ENCODE measurements around the gene ZNF705A. TPM values are rescaled to one million over a fixed set of nuclear protein-coding genes. Genes with fewer than 3 reads are reported as not detected.
"Not testable (repeated sequence)": the region's sequence is repeated elsewhere in the genome, so short reads cannot be mapped to it uniquely, and the experiment has no call there.

The ZNF705A gene
- total RNA-seq, 1 donor from 2014 or later, result not detected

GRCh38 chr12:8228607-8229006 is 71.8 kb downstream of the ZNF705A start:
- FAIRE-seq; H3K79me2 ChIP-seq (ENCODE audit: insufficient read depth, low read length); H3K4me3 Mint-ChIP-seq (ENCODE audit: unreplicated experiment); H3K4me1 ChIP-seq (ENCODE audit: insufficient read depth, low read length); H3K9me3 Mint-ChIP-seq (ENCODE audit: unreplicated experiment); H3K27ac Mint-ChIP-seq (ENCODE audit: unreplicated experiment); DNase-seq (ENCODE audit: low read depth); H3K27me3 ChIP-seq (ENCODE audit: insufficient read depth, low read length); H3K4me3 ChIP-seq (ENCODE audit: insufficient read depth, low read depth, low read length); H3K4me2 ChIP-seq (ENCODE audit: low read length); H2AFZ ChIP-seq (ENCODE audit: low read depth, low read length); H3K36me3 Mint-ChIP-seq (ENCODE audit: low read depth, unreplicated experiment); H3K9ac ChIP-seq (ENCODE audit: low read length); H3K27ac ChIP-seq (ENCODE audit: low read depth, low read length); H3K36me3 ChIP-seq (ENCODE audit: insufficient read depth, low read length); H3K27me3 Mint-ChIP-seq (ENCODE audit: low read depth, unreplicated experiment); H4K20me1 ChIP-seq (ENCODE audit: insufficient read depth, low read length); H3K9me3 ChIP-seq (ENCODE audit: insufficient read depth, low read depth, low read length); H3K4me1 Mint-ChIP-seq (ENCODE audit: low read depth, unreplicated experiment): not testable (repeated sequence)

GRCh38 chr12:8229486-8229885 is 72.7 kb downstream of the ZNF705A start:
- not testable (repeated sequence) for H3K27ac ChIP-seq (ENCODE audit: low read depth, low read length); H3K9ac ChIP-seq (ENCODE audit: low read length); H3K9me3 Mint-ChIP-seq (ENCODE audit: unreplicated experiment); H3K9me3 ChIP-seq (ENCODE audit: insufficient read depth, low read depth, low read length); H3K79me2 ChIP-seq (ENCODE audit: insufficient read depth, low read length); H3K27me3 Mint-ChIP-seq (ENCODE audit: low read depth, unreplicated experiment); H3K4me3 Mint-ChIP-seq (ENCODE audit: unreplicated experiment); H3K4me1 ChIP-seq (ENCODE audit: insufficient read depth, low read length); FAIRE-seq; H4K20me1 ChIP-seq (ENCODE audit: insufficient read depth, low read length); H3K4me1 Mint-ChIP-seq (ENCODE audit: low read depth, unreplicated experiment); H3K4me3 ChIP-seq (ENCODE audit: insufficient read depth, low read depth, low read length); H3K4me2 ChIP-seq (ENCODE audit: low read length); H3K36me3 Mint-ChIP-seq (ENCODE audit: low read depth, unreplicated experiment); H2AFZ ChIP-seq (ENCODE audit: low read depth, low read length); H3K27me3 ChIP-seq (ENCODE audit: insufficient read depth, low read length); H3K27ac Mint-ChIP-seq (ENCODE audit: unreplicated experiment); DNase-seq (ENCODE audit: low read depth); H3K36me3 ChIP-seq (ENCODE audit: insufficient read depth, low read length)

Other genes starting within 250 kb of the ZNF705A start
- 178 and 389 TPM in 2 replicates for gene SLC2A3, start 220.8 kb upstream of the ZNF705A start, total RNA-seq
- 16.0 and 16.9 TPM in 2 replicates for gene FOXJ2, start 124.3 kb upstream of the ZNF705A start, total RNA-seq
- gene C3AR1, start 90.7 kb upstream of the ZNF705A start, total RNA-seq, result 7.1 and 8.3 TPM in 2 replicates
- 27.6 and 30.9 TPM in 2 replicates for gene NECAP1, start 74.7 kb upstream of the ZNF705A start, total RNA-seq
- gene CLEC4A, start 33.4 kb upstream of the ZNF705A start, total RNA-seq, result 0.32 and 1.6 TPM in 2 replicates
- not detected in 2 replicates for gene FAM90A1, start 70.6 kb downstream of the ZNF705A start, total RNA-seq

Measured in astrocyte (in vitro differentiated cells and primary cell).